NCI-H345 (cell line): Measurements from ENCODE around the gene STIMATE.

Source experiments
- DNase-seq: peaks from one replicate; lab custom pipeline; 2025; lab: John Stamatoyannopoulos, UW

Gene STIMATE

GRCh38 chr3:52841211-52841980 lies 56.0 kb downstream of the STIMATE start:
- DNase-seq = no peak

DNA sequence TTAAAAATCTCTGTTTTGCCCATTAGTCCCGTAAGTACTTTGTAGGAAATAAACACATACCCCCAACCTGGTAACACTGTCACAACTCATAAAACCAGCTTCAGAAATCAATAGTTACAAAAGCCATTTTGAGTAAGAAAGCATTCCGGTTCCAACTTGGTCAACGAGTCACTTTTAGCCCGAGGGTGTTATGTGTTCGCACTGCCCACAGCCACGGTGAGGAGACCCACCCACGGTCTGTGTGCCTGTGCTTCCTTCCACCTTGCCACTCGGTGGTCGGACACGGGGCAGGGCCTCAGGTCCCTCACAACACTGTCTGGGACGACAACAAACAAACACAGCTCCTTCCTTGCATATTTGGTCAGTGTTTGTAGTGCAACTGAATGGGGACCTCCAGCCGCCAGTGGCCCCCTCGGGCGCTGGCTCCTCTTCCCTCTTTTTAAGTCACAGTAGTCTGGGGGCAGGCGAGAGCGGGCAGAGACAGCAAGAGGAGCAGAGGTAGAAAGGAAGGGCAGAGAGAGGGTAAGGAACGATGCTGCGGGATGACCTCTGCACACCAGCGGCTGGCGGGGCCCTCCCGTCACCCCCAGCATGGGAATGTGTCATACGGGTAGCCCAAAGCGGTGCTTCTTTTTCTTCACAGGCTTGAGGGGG lies 57.3 kb downstream of the STIMATE start:
- no peak for DNase-seq

DNA sequence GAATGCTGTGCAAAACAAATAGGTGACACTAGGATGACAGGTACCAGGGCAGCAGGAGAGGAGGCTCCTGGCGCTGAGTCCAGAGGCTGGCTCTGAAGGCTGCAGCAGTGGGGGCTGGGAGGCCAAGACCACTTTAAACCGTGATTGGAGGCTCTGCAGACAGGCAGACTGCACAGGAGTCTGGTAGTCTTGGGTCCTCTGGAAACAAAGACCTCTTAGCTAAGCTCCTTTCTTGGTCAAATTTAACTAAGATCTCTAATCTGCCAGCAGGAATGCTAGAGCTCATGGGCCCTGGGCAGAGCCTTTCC lies 58.1 kb downstream of the STIMATE start:
- no peak for DNase-seq

DNA sequence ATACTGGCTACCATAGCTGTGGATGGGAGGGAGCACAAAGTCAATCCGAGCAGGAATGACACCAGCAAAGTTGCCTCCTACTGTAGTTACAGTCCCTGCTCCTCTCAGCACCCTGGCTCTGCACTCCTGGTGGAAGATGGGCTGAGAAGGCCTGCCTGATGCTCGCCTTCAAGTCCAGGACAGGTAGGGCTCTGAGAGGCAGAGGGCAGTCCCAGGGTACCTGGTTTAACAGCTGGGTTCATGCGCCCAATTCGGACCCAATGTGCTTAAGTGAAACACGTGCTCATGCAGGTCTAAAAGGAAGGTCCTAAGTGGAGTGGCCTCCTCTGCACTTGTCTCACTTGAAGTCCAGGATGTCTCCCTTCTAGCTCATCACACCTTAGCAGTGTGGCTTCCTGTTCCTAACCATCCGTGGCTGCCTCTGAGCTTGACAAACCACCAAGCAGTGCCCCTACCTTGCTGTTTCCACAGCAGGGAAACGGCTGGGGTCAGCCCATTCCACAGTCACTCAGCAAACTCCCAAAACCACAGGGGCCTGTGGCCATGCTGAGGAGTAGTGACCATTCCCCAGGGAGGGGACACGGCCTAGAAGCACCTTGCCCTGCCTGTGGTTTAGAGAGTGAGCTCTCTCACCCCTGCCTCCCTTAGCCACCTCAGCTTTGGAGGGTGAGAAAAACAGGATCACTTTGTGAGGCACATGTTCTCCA lies 58.6 kb downstream of the STIMATE start:
- no peak for DNase-seq

GRCh38 chr3:52836986-52837385 lies 60.4 kb downstream of the STIMATE start:
- no peak for DNase-seq

DNA sequence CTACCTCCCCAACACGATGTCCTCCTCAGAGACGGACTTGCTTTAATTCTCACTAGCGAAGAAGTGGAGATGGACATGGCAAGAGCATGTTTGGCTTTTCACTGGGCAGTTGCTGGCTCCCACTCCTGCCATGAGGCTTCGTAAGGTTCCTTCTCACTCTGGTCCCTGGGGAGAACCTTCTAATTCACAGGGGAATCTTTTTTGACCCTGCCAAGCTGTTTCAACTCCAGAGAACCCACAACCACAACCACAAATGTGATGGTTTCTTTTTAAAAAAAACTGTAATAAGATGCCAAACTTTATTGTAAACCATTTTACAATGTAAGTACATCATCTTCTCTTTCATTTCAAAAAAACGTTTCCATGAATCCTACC lies 60.9 kb downstream of the STIMATE start:
- DNase-seq = no peak

DNA sequence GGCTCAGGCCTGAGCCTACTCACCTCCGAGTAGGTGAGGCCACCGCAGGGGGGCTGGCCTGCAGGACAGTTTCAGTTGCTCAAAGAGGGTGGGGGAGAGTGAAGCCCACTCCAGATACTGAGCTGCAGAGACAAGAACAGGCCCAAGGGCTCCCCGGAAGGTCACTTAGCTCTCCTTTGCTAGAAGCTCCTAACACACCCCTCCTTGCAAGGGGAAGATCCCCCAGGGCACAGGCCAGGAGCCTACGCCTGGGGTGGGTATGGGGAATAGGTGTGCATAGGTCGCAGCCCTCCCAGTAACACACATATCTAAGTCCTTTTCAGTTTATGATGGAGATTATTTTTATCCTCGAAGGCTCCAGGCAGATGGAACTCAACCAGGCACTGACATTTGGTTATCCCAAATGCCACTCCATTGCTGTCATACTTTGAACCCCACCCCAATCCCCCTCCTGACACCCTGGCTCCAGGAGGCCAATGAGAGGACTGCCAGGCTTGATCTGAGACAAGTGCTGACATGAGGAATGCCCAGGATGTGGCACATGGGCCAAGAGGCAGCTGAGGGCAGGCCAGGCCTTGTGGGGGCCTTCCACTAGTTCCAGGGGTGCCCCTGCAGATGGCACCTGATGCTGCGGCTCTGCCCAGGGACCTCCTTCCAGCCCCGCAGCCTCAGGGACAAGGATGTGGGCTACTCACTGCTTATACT lies 61.4 kb downstream of the STIMATE start:
- DNase-seq = no peak

DNA sequence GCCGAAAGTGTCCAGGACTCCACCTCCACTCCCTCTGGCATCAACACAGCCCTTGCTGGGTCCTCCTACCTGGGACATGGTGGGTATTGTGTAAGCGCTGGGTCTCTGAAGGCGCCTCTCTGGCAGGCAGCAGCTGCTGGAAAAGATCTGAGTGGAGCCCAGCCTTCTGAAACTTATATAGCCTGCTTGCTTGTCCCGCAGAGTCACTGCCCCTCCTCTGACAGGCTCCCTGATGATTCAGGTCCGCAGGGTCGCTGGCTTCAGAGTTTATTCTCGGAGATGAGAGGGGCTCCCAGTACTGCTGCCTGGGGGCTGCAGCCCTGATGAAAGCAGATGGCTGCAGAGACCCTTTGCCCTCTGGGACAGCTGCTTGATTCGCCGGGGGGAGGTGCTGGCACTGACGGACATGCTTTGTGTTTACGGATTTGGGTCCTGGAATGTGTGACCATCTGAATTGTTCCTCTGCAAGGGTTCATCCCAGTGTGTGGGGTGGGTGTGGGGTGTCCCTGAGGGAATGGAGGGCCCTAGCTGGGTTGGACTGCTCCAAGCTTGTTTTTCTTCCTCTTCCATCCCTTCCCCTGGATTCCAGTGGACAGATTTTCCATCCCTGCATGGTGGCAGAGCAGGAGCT lies 62.4 kb downstream of the STIMATE start, which contains the start of gene MUSTN1:
Gene MUSTN1 (minus strand): TSS at position 149 of the 631 bp plus-strand sequence. CDS start 71 bp downstream, at position 78.
- DNase-seq = no peak

DNA sequence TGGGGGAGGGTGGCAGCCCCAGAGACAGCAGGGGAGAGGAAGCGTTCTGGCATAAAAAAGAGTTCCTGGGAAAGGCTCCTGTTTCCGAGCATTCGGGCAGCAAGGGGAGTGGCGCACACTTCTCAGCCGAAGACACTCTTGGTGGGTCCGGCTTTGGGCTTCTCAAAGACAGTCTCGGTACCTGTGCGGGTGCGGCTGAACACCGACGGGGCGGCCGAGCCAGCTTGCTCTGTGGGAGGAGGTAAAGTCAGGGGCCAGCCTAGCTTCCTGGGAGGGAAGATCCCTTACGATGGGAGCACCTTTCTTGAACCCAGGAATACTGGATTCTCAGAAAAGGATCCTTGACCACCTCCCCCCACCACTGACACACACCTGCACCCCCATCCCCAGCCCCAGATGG lies 64.1 kb downstream of the STIMATE start:
- DNase-seq = no peak

GRCh38 chr3:52831500-52832301 lies 65.6 kb downstream of the STIMATE start:
- peak; percentile 13 for DNase-seq

DNA sequence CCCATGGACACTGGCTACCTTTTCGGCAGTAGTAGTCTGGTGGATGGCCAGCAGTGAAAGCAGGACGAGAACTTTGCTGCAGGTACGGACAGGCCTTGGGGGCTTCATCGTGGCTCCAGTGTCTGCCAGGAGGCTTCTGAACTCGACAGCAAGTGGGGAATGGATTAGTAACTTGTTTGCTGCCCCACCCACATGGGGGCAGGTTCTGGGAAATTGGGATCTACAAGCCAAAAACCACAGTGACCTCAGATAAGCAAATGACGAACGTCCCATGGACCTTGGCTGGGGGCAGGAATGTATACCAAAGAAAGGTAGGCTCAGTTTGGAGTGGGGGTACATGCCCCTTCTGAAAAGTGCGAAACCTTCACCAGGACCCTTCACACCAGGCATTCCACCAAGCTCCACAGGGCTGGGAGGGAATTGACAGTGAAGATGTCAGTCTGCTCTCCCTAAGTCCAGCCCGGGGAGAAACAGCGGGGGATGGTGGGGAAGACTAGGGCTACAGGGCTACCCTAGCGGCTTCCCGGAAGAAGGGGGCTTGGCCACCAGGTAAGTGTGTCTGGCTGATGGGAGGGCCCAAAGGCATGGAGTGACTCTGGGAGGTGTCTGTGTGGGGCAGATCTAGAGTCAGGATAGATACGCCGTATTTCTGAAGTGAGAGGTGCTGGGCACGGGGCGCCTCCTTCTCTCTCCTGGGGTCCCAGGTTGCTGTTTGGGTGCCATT lies 66.7 kb downstream of the STIMATE start, which contains the start of gene ITIH4:
Gene ITIH4 (minus strand): TSS at position 138 of the 724 bp plus-strand sequence. CDS start 30 bp downstream, at position 108.
- no peak for DNase-seq

DNA sequence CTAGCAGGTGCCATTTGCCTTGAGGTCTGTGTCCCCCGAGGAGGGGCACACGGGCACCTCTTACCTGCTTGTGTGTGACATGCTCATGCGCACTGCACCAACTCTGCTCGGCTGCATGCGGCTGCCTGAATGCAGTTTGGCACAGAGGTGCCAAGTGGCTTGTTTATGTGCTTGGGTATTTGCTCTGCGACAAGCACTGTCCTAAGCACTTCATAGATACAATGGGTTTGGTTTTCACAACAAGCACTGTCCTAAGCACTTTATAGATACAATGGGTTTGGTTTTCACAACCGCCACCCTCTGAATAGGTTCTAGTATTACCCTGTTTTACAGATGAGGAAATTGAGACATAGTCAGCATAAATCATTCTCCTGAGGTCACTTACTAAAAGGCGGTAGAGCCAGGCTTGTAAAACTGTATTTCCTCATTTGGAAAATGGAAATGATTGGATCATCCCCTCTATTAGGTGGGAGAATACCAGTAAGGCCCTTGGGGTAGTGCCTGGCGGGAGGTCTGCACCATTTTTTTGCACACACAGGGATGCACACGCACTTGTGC lies 67.4 kb downstream of the STIMATE start:
- DNase-seq = peak; percentile 34

- no peak for DNase-seq
These were observed 67.9 kb downstream of the STIMATE start for GRCh38 chr3:52829482-52829881.

DNA sequence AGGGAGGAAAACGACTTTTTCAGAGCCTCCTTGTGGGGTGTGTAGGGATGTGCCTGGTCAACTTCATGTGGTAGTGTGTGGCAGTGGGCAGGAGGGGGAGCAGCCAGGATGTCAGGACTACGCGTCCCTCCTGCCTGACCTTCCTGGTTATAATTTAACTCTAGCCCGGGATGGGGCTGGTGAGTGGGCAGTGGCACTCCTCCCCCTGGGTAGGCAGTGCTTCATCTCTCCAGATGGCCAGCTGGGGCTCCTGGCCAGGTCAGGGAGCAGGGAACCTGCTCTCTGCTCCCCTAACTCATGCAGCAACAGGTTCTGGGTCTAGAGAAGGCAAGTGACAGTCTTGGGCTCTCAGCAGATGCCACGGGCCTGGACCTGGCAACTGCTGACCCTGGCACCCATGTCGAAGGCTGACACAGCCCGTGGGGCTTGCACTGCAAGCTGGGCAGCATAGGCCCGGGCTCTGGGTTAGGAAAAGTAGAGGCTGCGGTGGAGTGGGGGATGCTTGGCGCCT lies 69.4 kb downstream of the STIMATE start:
- no peak for DNase-seq

DNA sequence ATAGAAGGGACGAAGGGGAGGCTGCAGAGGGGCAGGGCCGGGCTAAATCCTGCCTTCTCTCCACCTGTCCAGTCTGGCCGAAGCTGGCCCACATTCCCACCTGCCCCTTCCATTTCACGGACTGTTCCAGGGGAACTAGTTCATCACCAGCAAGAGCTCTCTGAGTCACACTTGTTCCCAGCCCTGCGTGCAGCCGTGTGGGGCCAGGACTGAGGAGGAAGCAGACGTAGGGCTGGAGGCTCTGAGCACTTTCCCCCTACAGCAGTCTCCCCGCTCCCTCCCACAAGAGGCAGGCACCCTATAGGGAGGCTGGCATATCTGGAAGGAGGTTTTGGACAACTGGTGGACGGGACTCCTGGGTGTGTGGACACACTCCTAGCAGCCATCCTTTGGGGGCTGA lies 69.9 kb downstream of the STIMATE start:
- DNase-seq = no peak

GRCh38 chr3:52824037-52824436 lies 73.3 kb downstream of the STIMATE start:
- no peak for DNase-seq

- DNase-seq = no peak
These were observed 75.0 kb downstream of the STIMATE start for GRCh38 chr3:52822363-52822762.

- DNase-seq = peak; percentile 2
These were observed 76.6 kb downstream of the STIMATE start for GRCh38 chr3:52820736-52821135.

DNA sequence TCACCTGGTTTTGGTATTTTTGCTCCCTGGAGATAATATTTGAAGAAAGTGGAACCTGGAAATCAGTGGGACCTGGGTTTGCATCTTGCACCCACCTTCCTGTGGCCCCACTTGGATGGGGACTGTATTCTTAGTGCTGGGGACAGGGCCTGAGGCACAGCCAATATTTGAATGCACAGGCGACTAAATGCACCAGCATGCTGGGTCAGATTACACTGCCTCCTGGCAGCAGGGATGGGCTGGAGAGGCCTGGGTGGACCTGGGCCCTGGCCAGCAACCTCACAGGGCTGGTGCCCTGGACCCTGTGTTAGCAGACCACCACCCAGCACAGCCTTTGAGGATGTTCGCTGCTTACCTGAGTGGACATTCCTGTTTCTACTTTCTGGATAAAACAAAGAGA lies 77.4 kb downstream of the STIMATE start:
- DNase-seq = no peak

DNA sequence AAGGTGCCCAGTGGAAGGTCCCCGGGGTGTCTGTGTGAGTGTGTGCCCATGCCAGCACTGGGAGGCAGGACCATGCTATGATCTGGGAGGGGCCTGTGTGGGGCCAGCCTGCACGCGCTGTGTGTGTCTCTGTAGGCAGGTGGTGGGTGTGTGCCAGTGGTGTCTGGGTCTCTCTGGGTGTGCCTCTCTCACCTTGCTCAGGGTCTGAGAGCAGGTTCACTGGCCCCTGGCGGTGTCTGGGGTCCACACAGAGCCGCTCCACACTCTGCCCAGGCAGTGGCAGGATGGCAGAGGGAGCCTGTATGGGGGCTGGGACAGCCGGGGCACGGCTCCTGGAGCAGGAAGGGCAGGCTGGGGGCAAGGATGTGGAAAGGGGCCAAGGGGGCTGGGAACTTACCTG lies 79.5 kb downstream of the STIMATE start:
- no peak for DNase-seq
